GM18498 (cell line): ENCODE measurements around the gene HSPA4.
A peak's percentile ranks its signal among the peaks of the same experiment; 100 is the strongest.

ENCODE experiments used
- ATAC-seq: cut with Tn5 transposase; IDR thresholded peaks from one replicate; pipeline ENCODE4 v1.9.1; 2021; ENCODE audit warnings: mild to moderate bottlenecking, moderate library complexity; ENCODE audit not compliant: unreplicated experiment

HSPA4 gene

GRCh38 chr5:133088064-133088463, 36.3 kb downstream of the HSPA4 start:
- ATAC-seq: no peak

GRCh38 chr5:133091034-133091433, 39.2 kb downstream of the HSPA4 start:
- no peak for ATAC-seq

GRCh38 chr5:133106343-133106742, 54.5 kb downstream of the HSPA4 start:
- ATAC-seq: no peak

GRCh38 chr5:133106761-133107572, 55.2 kb downstream of the HSPA4 start:
- ATAC-seq: peak; percentile 28

- no peak for ATAC-seq
These were observed 56.7 kb downstream of the HSPA4 start for GRCh38 chr5:133108481-133108921.

GRCh38 chr5:133109655-133110483, 58.1 kb downstream of the HSPA4 start:
- ATAC-seq: no peak

- no peak for ATAC-seq
These were observed 58.9 kb downstream of the HSPA4 start for GRCh38 chr5:133110709-133111108.

GRCh38 chr5:133111299-133111698, 59.5 kb downstream of the HSPA4 start:
- no peak for ATAC-seq

GRCh38 chr5:133112026-133112660, 60.3 kb downstream of the HSPA4 start:
- ATAC-seq: no peak

GRCh38 chr5:133113331-133114061, 61.7 kb downstream of the HSPA4 start:
- no peak for ATAC-seq

GRCh38 chr5:133114166-133114932, 62.5 kb downstream of the HSPA4 start:
- ATAC-seq: no peak

- no peak for ATAC-seq
These were observed 63.1 kb downstream of the HSPA4 start for GRCh38 chr5:133114933-133115310.

- ATAC-seq: no peak
These were observed 64.8 kb downstream of the HSPA4 start for GRCh38 chr5:133116601-133117000.

- ATAC-seq: no peak
These were observed 65.5 kb downstream of the HSPA4 start for GRCh38 chr5:133117166-133117911.

GRCh38 chr5:133117912-133118445, 66.2 kb downstream of the HSPA4 start:
- no peak for ATAC-seq

- ATAC-seq: no peak
These were observed 66.9 kb downstream of the HSPA4 start for GRCh38 chr5:133118741-133119140.

- no peak for ATAC-seq
These were observed 67.5 kb downstream of the HSPA4 start for GRCh38 chr5:133119233-133119711.

GRCh38 chr5:133120156-133120750, 68.4 kb downstream of the HSPA4 start:
- ATAC-seq: no peak

GRCh38 chr5:133121080-133121479, 69.3 kb downstream of the HSPA4 start:
- no peak for ATAC-seq
